Heart left ventricle (tissue), 16 donors: ENCODE results near the gene ANKRD44. TPM values are rescaled to one million over a fixed set of nuclear protein-coding genes. Genes with fewer than 3 reads are reported as not detected.

Experiments
- ATAC-seq, 4 donors: fragments of 200-7000 bp; cut with Tn5 transposase; one replicate each; pipeline ENCODE4 v1.9.1; 2020 to 2022; ENCODE audit warnings: moderate library complexity in 4 of 4, mild to moderate bottlenecking in 3 of 4, moderate number of reproducible peaks in 1 of 4
- DNase-seq, 5 donors: peaks; one replicate each; pipeline ENCODE4 v3.0.0-alpha.2; 2020
- H3K27ac ChIP-seq, 12 donors: fragments of 200-600 bp; sonication (generic) in 4 of 12; one replicate each; pipeline versions ENCODE4 v1.5.0 to v1.8.0; 2016 to 2022; ENCODE audit warnings: mild to moderate bottlenecking in 2 of 12
- H3K27me3 ChIP-seq, 9 donors: fragments of 200-600 bp; sonication (generic) in 2 of 9; one replicate each; pipeline versions ENCODE4 v1.5.1 to v1.8.0; 2016 to 2022; ENCODE audit warnings: mild to moderate bottlenecking in 3 of 9
- H3K36me3 ChIP-seq, 9 donors: fragments of 200-600 bp; sonication (generic) in 2 of 9; one replicate each; pipeline versions ENCODE4 v1.5.0 to v1.8.0; 2018 to 2022; ENCODE audit warnings: mild to moderate bottlenecking in 2 of 9
- H3K4me1 ChIP-seq, 12 donors: fragments of 200-600 bp; sonication (generic) in 4 of 12; one replicate each; pipeline versions ENCODE4 v1.5.0 to v1.8.0; 2016 to 2022; ENCODE audit warnings: mild to moderate bottlenecking in 3 of 12
- H3K4me3 ChIP-seq, 12 donors: fragments of 200-600 bp; sonication (generic) in 4 of 12; one replicate each; pipeline versions ENCODE4 v1.5.0 to v1.8.0; 2017 to 2022; ENCODE audit warnings: mild to moderate bottlenecking in 9 of 12, moderate library complexity in 4 of 12
- H3K9me3 ChIP-seq, 12 donors: fragments of 200-600 bp; sonication (generic) in 4 of 12; one replicate each; pipeline versions ENCODE4 v1.5.0 to v1.8.0; 2016 to 2022; ENCODE audit warnings: mild to moderate bottlenecking in 1 of 12
- POLR2A ChIP-seq, 2 donors: fragments of 450-650 bp; IDR thresholded peaks; one replicate each; pipeline ENCODE4 v1.6.1; 2017; ENCODE audit warnings: antibody characterized with exemption in 2 of 2, mild to moderate bottlenecking in 2 of 2, moderate library complexity in 2 of 2
- WGBS, 4 donors: extraction: QIAGEN DNeasy Blood & Tissue Kit in 2 of 4; methylation state at CpG; one replicate each; pipeline versions ENCODE4 v1.1.5 to v1.1.7; 2013 to 2018; 5-methylcytosine and 5-hydroxymethylcytosine counted together
- intact Hi-C, 10 donors: fragments of 100-400 bp; cut with DNase I; formaldehyde crosslinking; loops; one replicate each; pipeline versions ENCODE4 v1.11.1 to v1.14.2; 2022
- polyA plus RNA-seq, 2 donors: library from polyadenylated mRNA; stranded (reverse); fragments of 200-250 nt; gene quantifications; one replicate each; pipeline ENCODE4 v1.2.3, GENCODE V29; 2013
- total RNA-seq, 9 donors: library from RNA; depleted of rRNA in 2 of 9; stranded (reverse); fragments of >200 nt in 2 of 9; fragmentation: NEBNext Ultra II Directional in 3 of 9; extraction: Animal tissue kit (Norgen Biotek cat#: 25700) in 3 of 9; gene quantifications; one replicate each; pipeline versions ENCODE4 v1.1.0 to v1.2.4, GENCODE V29; 2016 to 2023
- TF ChIP-seq, protein P1 (sequence below), 12 donors: fragments of 200-600 bp; sonication (generic) in 4 of 12; IDR thresholded peaks; one replicate each; pipeline versions ENCODE4 v1.5.0 to v1.8.0; 2018 to 2022; ENCODE audit warnings: antibody characterized with exemption in 12 of 12, mild to moderate bottlenecking in 5 of 12
- donor health status: ischemic (EF 13 %, LVEDD 7.1; RV severe dilation, severe dysfunction).
- donor health status: healthy with polysubstance abuse.
- donor health status: DM: no; HTN: yes; CAD: no.
- donor health status: DM: no; HTN: no; CAD: no.
- donor health status: ischemic (EF 25% LVEDD 6.9; RV normal size, moderate dysfunction).
- donor health status: ischemic (EF 25% LVEDD 5.7; RV mildly dilated, moderate dysfunction).
- donor health status: healthy.
- donor health status: DM: yes; HTN: yes; CAD: no.
- donor health status: ischemic (EF 35%, LVEDD 5.7; RV mildly dilated, moderate dysfunction).
- donor health status: nonischemic (EF 11% LVEDD 7.7; RV severe dilation, severe dysfunction).
- donor health status: DM: yes; HTN: yes; CAD: no.
- donor health status: PGD.
- donor health status: ischemic (EF 29% LVEDD 5.4; RV normal size, mild dysfunction).
- donor health status: nonischemic (EF 23%, LVEDD 6.1; RV moderate dilation, normal function).

Gene ANKRD44
- total and polyA plus RNA-seq, 11 donors, result 2.4 to 30.6 (median 8.4) TPM

DNA sequence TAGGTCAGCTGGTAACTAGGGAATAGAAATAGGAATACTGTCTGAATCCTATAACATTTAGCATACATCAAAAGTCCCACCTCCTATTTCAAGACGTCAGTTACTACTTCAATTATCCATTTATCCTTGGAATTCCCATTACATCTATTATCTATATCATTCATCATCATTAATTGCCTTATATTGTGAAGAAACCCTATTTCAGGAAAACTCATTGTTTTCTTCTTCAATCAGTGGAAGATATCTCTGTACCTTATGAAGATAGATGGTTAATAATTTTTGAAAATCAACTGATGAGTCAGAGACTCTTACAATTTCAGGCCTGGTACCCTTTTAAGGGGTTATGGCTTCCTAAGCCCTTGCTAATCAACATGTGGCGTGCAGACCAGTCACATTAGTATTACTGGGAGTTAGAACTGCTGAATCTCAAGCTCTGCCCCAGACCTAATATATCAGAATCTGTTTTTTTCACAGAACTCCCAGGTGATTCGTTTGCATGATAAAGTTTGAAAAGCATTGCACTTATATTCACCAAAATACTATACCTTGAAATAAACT lies 314.7 kb downstream of the ANKRD44 start:
- ATAC-seq, result no peak
- TF ChIP-seq, protein P1, sequence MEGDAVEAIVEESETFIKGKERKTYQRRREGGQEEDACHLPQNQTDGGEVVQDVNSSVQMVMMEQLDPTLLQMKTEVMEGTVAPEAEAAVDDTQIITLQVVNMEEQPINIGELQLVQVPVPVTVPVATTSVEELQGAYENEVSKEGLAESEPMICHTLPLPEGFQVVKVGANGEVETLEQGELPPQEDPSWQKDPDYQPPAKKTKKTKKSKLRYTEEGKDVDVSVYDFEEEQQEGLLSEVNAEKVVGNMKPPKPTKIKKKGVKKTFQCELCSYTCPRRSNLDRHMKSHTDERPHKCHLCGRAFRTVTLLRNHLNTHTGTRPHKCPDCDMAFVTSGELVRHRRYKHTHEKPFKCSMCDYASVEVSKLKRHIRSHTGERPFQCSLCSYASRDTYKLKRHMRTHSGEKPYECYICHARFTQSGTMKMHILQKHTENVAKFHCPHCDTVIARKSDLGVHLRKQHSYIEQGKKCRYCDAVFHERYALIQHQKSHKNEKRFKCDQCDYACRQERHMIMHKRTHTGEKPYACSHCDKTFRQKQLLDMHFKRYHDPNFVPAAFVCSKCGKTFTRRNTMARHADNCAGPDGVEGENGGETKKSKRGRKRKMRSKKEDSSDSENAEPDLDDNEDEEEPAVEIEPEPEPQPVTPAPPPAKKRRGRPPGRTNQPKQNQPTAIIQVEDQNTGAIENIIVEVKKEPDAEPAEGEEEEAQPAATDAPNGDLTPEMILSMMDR (IDR thresholded peaks at IDR 0.05), result no peak
- no peak for TF ChIP-seq POLR2A (IDR thresholded peaks at IDR 0.05)
- DNase-seq, result no peak
- H3K27me3 ChIP-seq, result no peaks in the 10 kb centered on the region
- no peak overlapping the region for H3K4me3 ChIP-seq
- H3K27ac ChIP-seq, result no peak overlapping the region
- H3K9me3 ChIP-seq, result no peaks in the 10 kb centered on the region
- H3K4me1 ChIP-seq, result no peaks in the 10 kb centered on the region
- H3K36me3 ChIP-seq, result peaks cover 0 to 93% (median 18%) of the 10 kb centered on the region in 9 donors
- WGBS, 4 donors, result 89 to 94% (median 92%) methylated on average over 3 of the region's 3 CpGs
- intact Hi-C loops, result no loop called here

DNA sequence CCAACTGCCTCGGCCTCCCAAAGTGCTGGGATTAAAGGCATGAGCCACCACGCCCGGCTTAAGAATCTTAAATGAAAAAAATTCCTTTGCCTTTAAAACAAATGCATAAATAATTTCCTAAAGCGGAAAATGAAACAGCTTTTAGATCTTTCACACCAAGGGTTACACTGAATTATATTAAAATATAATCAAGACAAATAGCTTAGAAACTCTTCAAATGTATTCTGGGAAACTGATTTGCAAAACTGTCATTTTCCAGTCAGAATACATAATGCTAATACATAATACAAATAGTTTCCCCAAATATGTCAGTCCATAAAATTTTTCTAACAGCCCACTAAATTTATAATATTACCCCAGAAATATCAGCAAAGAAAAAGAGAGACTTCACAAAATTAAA lies 315.8 kb downstream of the ANKRD44 start:
- TF ChIP-seq, protein P1 (IDR thresholded peaks at IDR 0.05), result no peak
- no peak for TF ChIP-seq POLR2A (IDR thresholded peaks at IDR 0.05)
- intact Hi-C loops, result no loop called here
- no peaks in the 10 kb centered on the region for H3K27me3 ChIP-seq
- H3K4me3 ChIP-seq, result no peak overlapping the region
- DNase-seq, result no peak
- H3K9me3 ChIP-seq, result no peaks in the 10 kb centered on the region
- H3K4me1 ChIP-seq, result peaks cover 0 to 8% (median 0%) of the 10 kb centered on the region in 12 donors
- no peak overlapping the region for H3K27ac ChIP-seq
- no peak for ATAC-seq
- WGBS, 4 donors, result 91 to 95% (median 94%) methylated on average over 4 of the region's 4 CpGs
- H3K36me3 ChIP-seq, result peaks cover 0 to 85% (median 18%) of the 10 kb centered on the region in 9 donors

DNA sequence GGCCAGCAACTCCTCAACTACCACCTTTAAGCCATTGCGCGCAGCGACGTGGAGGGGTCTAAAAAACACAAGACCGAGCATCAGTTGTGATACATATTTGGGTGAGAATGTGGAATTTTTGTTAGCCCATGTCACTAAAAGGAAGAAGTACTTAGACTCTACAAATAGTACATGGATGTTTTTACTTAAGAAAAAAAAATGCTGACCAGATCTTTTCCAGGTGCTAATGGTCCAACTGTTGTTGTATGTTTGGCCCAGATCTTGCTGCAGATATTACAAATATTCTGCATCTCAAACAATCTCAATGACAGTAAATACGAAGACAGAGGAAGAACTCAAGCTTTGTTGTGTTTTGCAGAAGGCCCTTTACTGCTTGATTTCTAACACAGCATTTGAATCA lies 317.0 kb downstream of the ANKRD44 start:
- Histone ChIP-seq H3K27ac (no peak overlapping the region), H3K4me1 (peaks cover 0 to 20% (median under 1%) of the 10 kb centered on the region in 12 donors), H3K4me3 (no peak overlapping the region), H3K9me3 (no peaks in the 10 kb centered on the region), H3K27me3 (no peaks in the 10 kb centered on the region), H3K36me3 (peaks cover 0 to 78% (median 13%) of the 10 kb centered on the region in 9 donors)
- WGBS, 4 donors, result 96 to 98% (median 97%) methylated on average over 6 of the region's 6 CpGs
- no peak for ATAC-seq
- no peak for DNase-seq
- intact Hi-C loops, result no loop called here
- no peak for TF ChIP-seq POLR2A (IDR thresholded peaks at IDR 0.05)
- TF ChIP-seq, protein P1 (IDR thresholded peaks at IDR 0.05), result no peak

DNA sequence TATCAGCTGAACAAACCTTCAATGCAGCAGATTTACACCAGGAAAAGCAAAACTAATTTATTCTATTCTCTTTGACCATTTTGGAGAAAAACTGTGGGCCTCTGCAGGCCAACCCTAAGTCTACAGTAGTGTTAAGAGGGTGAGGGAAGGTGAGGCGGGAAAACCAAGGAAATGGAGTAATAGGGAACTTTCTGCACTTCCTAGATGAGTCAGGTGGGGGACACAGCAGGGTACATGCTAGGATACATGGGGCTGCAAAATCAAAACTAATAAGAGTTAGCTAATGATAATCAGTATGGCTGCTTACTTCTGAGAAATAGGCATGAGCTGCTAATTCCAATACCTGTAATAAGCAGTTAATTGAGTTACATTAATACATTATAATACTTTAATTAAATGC lies 318.1 kb downstream of the ANKRD44 start:
- TF ChIP-seq POLR2A (IDR thresholded peaks at IDR 0.05), result no peak
- TF ChIP-seq, protein P1 (IDR thresholded peaks at IDR 0.05), result no peak
- H3K36me3 ChIP-seq, result peaks cover 0 to 66% (median 11%) of the 10 kb centered on the region in 9 donors
- no peak overlapping the region for H3K4me3 ChIP-seq
- no peak overlapping the region for H3K27ac ChIP-seq
- H3K27me3 ChIP-seq, result no peaks in the 10 kb centered on the region
- no peaks in the 10 kb centered on the region for H3K9me3 ChIP-seq
- intact Hi-C loops, result no loop called here
- no peak for ATAC-seq
- H3K4me1 ChIP-seq, result peaks cover 0 to 30% (median 10%) of the 10 kb centered on the region in 12 donors
- no peak for DNase-seq
- 94 to 100% (median 98%) methylated on average over 1 of the region's 1 CpG for WGBS, 4 donors
